ENCODE results near the gene NECAP2. TPM values are rescaled to one million over a fixed set of nuclear protein-coding genes. Genes with fewer than 3 reads are reported as not detected.

NECAP2 gene
- total and polyA plus RNA-seq, 2 donors (not counting 3 experiments of a cell fraction or from before 2014, with no cell fraction given), result 101 to 148 TPM

- H3K27me3 ChIP-seq (ENCODE audit: control insufficient read depth in 2 of 2, insufficient read depth in 2 of 2, low read length in 2 of 2), result no peaks in the 10 kb centered on the region
- dilution Hi-C loops (cut with MboI; ENCODE audit: extremely low pct_ligation_motif_present, low sequenced_read_pairs) (no loop called here), intact Hi-C loops (cut with micrococcal nuclease) (no loop called here)
- H3K9ac ChIP-seq (replicated peaks; ENCODE audit: extremely low read depth, insufficient read depth, low read length), result no peak overlapping the region
- H3K79me2 ChIP-seq (ENCODE audit: control insufficient read depth, insufficient read depth, low read length), result no peaks in the 10 kb centered on the region
- no peaks in the 10 kb centered on the region for H3K36me3 ChIP-seq (ENCODE audit: control insufficient read depth in 2 of 2, extremely low read depth in 1 of 2, insufficient read depth in 2 of 2, low read length in 2 of 2)
- no peaks in the 10 kb centered on the region for H3K9me1 ChIP-seq (replicated peaks; ENCODE audit: control insufficient read depth, extremely low read depth, insufficient read depth, low read length)
- ChIA-PET CTCF (no interaction called here), POLR2A (interaction anchor here (0.6 kb wide), 1 partner anchor 44 kb away, joined by 8 read pairs; no protein-coding TSS in a partner anchor)
- H3K4me1 ChIP-seq (ENCODE audit: control insufficient read depth, extremely low read depth, insufficient read depth, low read length), result no peaks in the 10 kb centered on the region
- no TSS peak for BruUV-seq (replicated peaks)
- H3K4me3 ChIP-seq (replicated peaks in 1 of 3; ENCODE audit: insufficient read depth in 1 of 3, low read depth in 1 of 3, low read length in 3 of 3), result no peak overlapping the region
- no peaks in the 10 kb centered on the region for H4K20me1 ChIP-seq (replicated peaks; ENCODE audit: control insufficient read depth, extremely low read depth, insufficient read depth, low read length)
- no peak overlapping the region for H2AFZ ChIP-seq (ENCODE audit: low read depth, low read length)
- no peak for DNase-seq (ENCODE audit: low read depth, low spot score)
- H3K4me2 ChIP-seq (ENCODE audit: insufficient read depth, low read length), result no peak overlapping the region
- H3K9me3 ChIP-seq (replicated peaks; ENCODE audit: control insufficient read depth, insufficient read depth, low read length), result no peaks in the 10 kb centered on the region
- no peak overlapping the region for H3K27ac ChIP-seq (ENCODE audit: insufficient read depth, low read depth, low read length)
- TF ChIP-seq GATA2 (IDR thresholded peaks at IDR 0.05; ENCODE audit: insufficient read depth, insufficient read length, low read depth, low read length), result no peak
- no peak for TF ChIP-seq POLR2A (IDR thresholded peaks at IDR 0.05; ENCODE audit: low read depth, low read length)
- no peak for TF ChIP-seq POLR2AphosphoS5 (IDR thresholded peaks at IDR 0.05; ENCODE audit: insufficient read depth, low read depth, low read length)
- TF ChIP-seq MAX (IDR thresholded peaks at IDR 0.05; ENCODE audit: insufficient read depth, insufficient read length), result no peak
- no peak for TF ChIP-seq CTCF (IDR thresholded peaks at IDR 0.05; ENCODE audit: extremely low read depth in 1 of 2, insufficient read depth in 1 of 2, low read depth in 1 of 2, low read length in 2 of 2)
- TF ChIP-seq JUN (IDR thresholded peaks at IDR 0.05; ENCODE audit: borderline replicate concordance, insufficient read depth, insufficient read length, low read depth), result no peak
- TF ChIP-seq FOS (IDR thresholded peaks at IDR 0.05; ENCODE audit: borderline replicate concordance, insufficient read depth, low read length), result no peak
- TF ChIP-seq EZH2 (IDR thresholded peaks at IDR 0.05; ENCODE audit: borderline replicate concordance, low read depth, low read length, severe bottlenecking), result no peak
- TF ChIP-seq MYC (IDR thresholded peaks at IDR 0.05; ENCODE audit: low read depth, low read length), result no peak
- FAIRE-seq, result no peak
Measured at GRCh38 chr1:16420424-16421118, 20.0 kb upstream of the NECAP2 start.
